ENCODE measurements around the gene BYSL.
A peak's percentile ranks its signal among the peaks of the same experiment; 100 is the strongest.

The BYSL gene

DNA sequence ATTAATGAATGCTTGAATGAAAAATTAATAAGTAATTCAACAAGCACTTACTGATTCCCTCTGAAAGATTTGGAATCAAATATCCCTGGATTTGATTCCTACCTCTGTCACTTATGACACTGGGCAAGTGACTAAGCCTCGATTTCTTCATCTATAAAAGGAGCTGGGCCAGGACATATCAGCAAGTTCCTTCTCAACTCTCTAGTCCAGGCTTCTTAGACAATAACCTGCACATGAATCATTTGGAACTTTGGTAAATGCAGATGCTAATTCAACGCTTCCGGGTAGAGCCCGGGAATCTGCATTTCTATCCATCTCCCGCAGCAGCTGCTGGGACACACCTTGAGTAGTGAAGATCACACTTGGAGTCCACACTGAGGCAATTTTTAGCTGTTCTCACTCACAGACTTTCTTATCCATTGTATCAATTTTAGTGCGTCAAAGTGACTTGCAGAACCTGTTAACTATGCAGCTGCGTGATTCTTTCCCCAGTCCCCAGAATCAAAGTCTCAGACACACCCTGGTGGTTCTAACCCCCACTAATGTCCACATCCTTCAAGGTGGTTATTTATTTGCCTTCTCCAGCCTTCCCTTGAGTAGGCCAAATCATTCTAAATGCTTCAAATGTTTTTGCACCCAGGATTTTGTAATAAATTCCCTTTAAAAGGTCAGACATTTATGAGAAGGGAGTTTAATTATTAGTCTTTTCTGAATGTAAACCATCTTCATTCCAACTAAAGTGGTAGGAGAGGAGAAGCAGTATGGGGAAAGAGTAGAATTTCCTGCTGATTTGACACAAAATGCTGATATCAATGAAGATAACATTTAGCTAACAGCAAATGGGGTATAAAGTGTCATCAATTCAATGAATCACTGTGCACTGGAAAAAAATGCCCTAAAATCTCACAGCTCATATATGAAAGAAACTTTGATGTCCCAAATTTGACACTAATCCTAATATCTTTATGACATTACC is 46.3 kb downstream of the BYSL start:
- H2BK5ac ChIP-seq (ENCODE audit: low read length): no peak overlapping the region
- peak overlapping the region; percentile 43 for H2AFZ ChIP-seq (ENCODE audit: low read length)
- H3K27me3 ChIP-seq (ENCODE audit: control insufficient read depth in 3 of 3, insufficient read depth in 3 of 3, low read depth in 1 of 3, low read length in 3 of 3): no peaks in the 10 kb centered on the region
- H3K4me3 ChIP-seq (ENCODE audit: low read length in 2 of 2): no peak overlapping the region
- no peak overlapping the region for H2BK12ac ChIP-seq (ENCODE audit: low read length)
- H2BK120ac ChIP-seq (ENCODE audit: low read depth, low read length): no peak overlapping the region
- no peak overlapping the region for H3K14ac ChIP-seq (ENCODE audit: low read length)
- H3K9ac ChIP-seq (ENCODE audit: low read depth, low read length, poor library complexity): no peak overlapping the region
- DNase-seq (ENCODE audit: low spot score): no peak
- H3K18ac ChIP-seq (ENCODE audit: low read length): no peak overlapping the region
- H3K4me2 ChIP-seq (ENCODE audit: insufficient read depth, low read length, poor library complexity, severe bottlenecking): no peak overlapping the region
- H3K23ac ChIP-seq (ENCODE audit: low read depth, low read length, poor library complexity): no peak overlapping the region
- WGBS, 2 donors (ENCODE audit: extremely low coverage in 2 of 2, insufficient read length in 2 of 2, insufficient replicate concordance in 1 of 2): no CpG with 5 or more reads among the region's 7 CpGs
- H3K36me3 ChIP-seq (replicated peaks in 1 of 2; ENCODE audit: control insufficient read depth in 2 of 2, insufficient read depth in 2 of 2, low read length in 2 of 2): no peaks in the 10 kb centered on the region
- H4K8ac ChIP-seq (ENCODE audit: low read depth, low read length): no peak overlapping the region
- H3K9me3 ChIP-seq (replicated peaks in 1 of 2; ENCODE audit: control insufficient read depth in 2 of 2, insufficient read depth in 1 of 2, low read depth in 1 of 2, low read length in 2 of 2): no peaks in the 10 kb centered on the region
- no peak overlapping the region for H3K4ac ChIP-seq (ENCODE audit: low read length)
- peaks cover 18 to 31% of the 10 kb centered on the region in 2 donors for H3K4me1 ChIP-seq (ENCODE audit: control insufficient read depth in 2 of 2, insufficient read depth in 1 of 2, low read depth in 1 of 2, low read length in 2 of 2)
- H2BK15ac ChIP-seq (ENCODE audit: low read length): no peak overlapping the region
- no peak overlapping the region for H2AK5ac ChIP-seq (ENCODE audit: low read depth, low read length)
- H4K91ac ChIP-seq (ENCODE audit: low read depth, low read length, poor library complexity): no peak overlapping the region
- H3K27ac ChIP-seq (replicated peaks; ENCODE audit: low read length): no peak overlapping the region
- no peaks in the 10 kb centered on the region for H3K79me1 ChIP-seq (ENCODE audit: low read depth, low read length)

DNA sequence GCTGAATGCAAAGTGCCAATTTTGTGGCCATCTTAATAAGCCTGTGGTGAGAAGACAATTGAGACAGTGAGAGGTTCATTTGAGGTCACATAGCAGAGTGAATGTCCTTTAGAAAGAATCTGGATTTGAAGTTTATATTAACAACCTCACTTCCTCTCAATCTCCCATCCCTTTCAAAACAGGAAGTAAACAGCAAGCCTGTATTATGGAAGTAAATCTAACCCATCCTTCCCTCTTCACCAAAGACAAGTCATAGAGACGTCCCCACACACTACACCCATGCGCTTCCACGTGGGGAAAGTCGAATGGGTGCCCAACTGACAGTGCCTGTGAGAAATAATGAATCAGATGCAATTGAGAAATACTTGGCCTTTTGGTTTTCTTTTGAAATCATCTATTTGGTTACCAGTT is 49.1 kb downstream of the BYSL start:
- Histone ChIP-seq H3K79me1 (ENCODE audit: low read depth, low read length) (no peaks in the 10 kb centered on the region), H4K91ac (ENCODE audit: low read depth, low read length, poor library complexity) (no peak overlapping the region), H3K23ac (ENCODE audit: low read depth, low read length, poor library complexity) (no peak overlapping the region), H4K8ac (ENCODE audit: low read depth, low read length) (no peak overlapping the region), H2BK12ac (ENCODE audit: low read length) (no peak overlapping the region), H3K27me3 (ENCODE audit: control insufficient read depth in 3 of 3, insufficient read depth in 3 of 3, low read depth in 1 of 3, low read length in 3 of 3) (no peaks in the 10 kb centered on the region), H2BK5ac (ENCODE audit: low read length) (no peak overlapping the region), H3K9ac (ENCODE audit: low read depth, low read length, poor library complexity) (no peak overlapping the region), H2BK15ac (ENCODE audit: low read length) (no peak overlapping the region), H3K9me3 (replicated peaks in 1 of 2; ENCODE audit: control insufficient read depth in 2 of 2, insufficient read depth in 1 of 2, low read depth in 1 of 2, low read length in 2 of 2) (no peaks in the 10 kb centered on the region), H2BK120ac (ENCODE audit: low read depth, low read length) (no peak overlapping the region), H3K4me1 (ENCODE audit: control insufficient read depth in 2 of 2, insufficient read depth in 1 of 2, low read depth in 1 of 2, low read length in 2 of 2) (peaks cover 9 to 24% of the 10 kb centered on the region in 2 donors), H3K4me2 (ENCODE audit: insufficient read depth, low read length, poor library complexity, severe bottlenecking) (no peak overlapping the region), H3K27ac (replicated peaks; ENCODE audit: low read length) (no peak overlapping the region), H3K18ac (ENCODE audit: low read length) (no peak overlapping the region), H3K36me3 (replicated peaks in 1 of 2; ENCODE audit: control insufficient read depth in 2 of 2, insufficient read depth in 2 of 2, low read length in 2 of 2) (no peaks in the 10 kb centered on the region), H3K4me3 (ENCODE audit: low read length in 2 of 2) (no peak overlapping the region), H2AK5ac (ENCODE audit: low read depth, low read length) (no peak overlapping the region), H2AFZ (ENCODE audit: low read length) (peak overlapping the region; percentile 54), H3K4ac (ENCODE audit: low read length) (no peak overlapping the region), H3K14ac (ENCODE audit: low read length) (no peak overlapping the region)
- WGBS, 2 donors (ENCODE audit: extremely low coverage in 2 of 2, insufficient read length in 2 of 2, insufficient replicate concordance in 1 of 2): no CpG with 5 or more reads among the region's 4 CpGs
- no peak for DNase-seq (ENCODE audit: low spot score)

DNA sequence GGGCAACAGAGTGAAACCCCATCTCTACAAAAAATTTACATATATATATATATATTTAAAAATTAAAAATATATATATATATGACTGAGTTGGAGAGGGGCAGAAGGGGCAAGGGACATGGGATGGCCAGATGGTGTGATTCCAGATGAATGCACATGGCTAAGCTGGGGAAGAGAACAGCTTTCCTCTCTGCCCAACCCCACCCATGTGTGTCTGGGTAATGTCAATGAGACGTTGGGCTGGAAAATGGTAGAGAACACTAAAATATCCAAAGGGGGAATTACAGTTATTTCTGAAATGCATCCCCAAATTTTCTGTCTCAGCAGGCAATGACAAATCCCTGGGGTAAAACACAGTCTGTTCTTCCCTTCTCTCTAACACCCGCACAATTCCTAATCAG is 51.5 kb downstream of the BYSL start:
- Histone ChIP-seq H3K9ac (ENCODE audit: low read depth, low read length, poor library complexity) (no peak overlapping the region), H3K4me3 (ENCODE audit: low read length in 2 of 2) (no peak overlapping the region), H3K79me1 (ENCODE audit: low read depth, low read length) (no peaks in the 10 kb centered on the region), H2AK5ac (ENCODE audit: low read depth, low read length) (no peak overlapping the region), H3K27me3 (ENCODE audit: control insufficient read depth in 3 of 3, insufficient read depth in 3 of 3, low read depth in 1 of 3, low read length in 3 of 3) (no peaks in the 10 kb centered on the region), H3K14ac (ENCODE audit: low read length) (no peak overlapping the region), H2BK12ac (ENCODE audit: low read length) (no peak overlapping the region), H3K4ac (ENCODE audit: low read length) (no peak overlapping the region), H4K8ac (ENCODE audit: low read depth, low read length) (no peak overlapping the region), H3K9me3 (replicated peaks in 1 of 2; ENCODE audit: control insufficient read depth in 2 of 2, insufficient read depth in 1 of 2, low read depth in 1 of 2, low read length in 2 of 2) (no peaks in the 10 kb centered on the region), H2AFZ (ENCODE audit: low read length) (no peak overlapping the region), H3K4me1 (ENCODE audit: control insufficient read depth in 2 of 2, insufficient read depth in 1 of 2, low read depth in 1 of 2, low read length in 2 of 2) (peaks cover 0 to 4% of the 10 kb centered on the region in 2 donors), H2BK15ac (ENCODE audit: low read length) (no peak overlapping the region), H3K23ac (ENCODE audit: low read depth, low read length, poor library complexity) (no peak overlapping the region), H3K4me2 (ENCODE audit: insufficient read depth, low read length, poor library complexity, severe bottlenecking) (no peak overlapping the region), H4K91ac (ENCODE audit: low read depth, low read length, poor library complexity) (no peak overlapping the region), H3K18ac (ENCODE audit: low read length) (no peak overlapping the region), H3K36me3 (replicated peaks in 1 of 2; ENCODE audit: control insufficient read depth in 2 of 2, insufficient read depth in 2 of 2, low read length in 2 of 2) (no peaks in the 10 kb centered on the region), H3K27ac (replicated peaks; ENCODE audit: low read length) (no peak overlapping the region), H2BK5ac (ENCODE audit: low read length) (no peak overlapping the region), H2BK120ac (ENCODE audit: low read depth, low read length) (no peak overlapping the region)
- no CpG with 5 or more reads among the region's 2 CpGs for WGBS, 2 donors (ENCODE audit: extremely low coverage in 2 of 2, insufficient read length in 2 of 2, insufficient replicate concordance in 1 of 2)
- DNase-seq (ENCODE audit: low spot score): no peak

DNA sequence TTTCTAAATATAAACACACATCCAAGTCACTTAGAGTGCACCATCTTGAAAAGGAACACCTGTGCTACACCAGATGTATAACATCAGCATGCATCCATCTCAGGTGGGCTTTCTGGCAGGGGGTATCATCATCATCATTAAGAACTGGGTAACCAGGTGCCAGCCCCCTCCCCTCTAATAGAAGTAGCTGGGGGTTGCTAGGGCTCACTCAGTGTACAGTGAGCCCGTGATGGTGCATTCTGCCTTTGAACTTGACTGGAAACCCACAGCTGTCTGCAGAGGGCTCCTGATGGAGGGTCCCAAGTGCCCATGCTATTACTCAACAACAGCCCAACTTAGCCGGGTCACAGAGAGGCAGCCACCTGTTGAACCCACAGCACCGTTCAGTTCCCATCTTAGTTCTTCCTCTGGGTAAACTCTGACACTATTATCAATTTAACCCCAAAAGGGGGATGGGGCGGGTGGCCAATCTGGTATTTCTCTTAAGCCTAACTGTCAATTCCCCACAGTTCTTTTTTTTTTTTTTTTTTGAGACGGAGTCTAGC is 53.1 kb downstream of the BYSL start:
- Histone ChIP-seq H3K4me3 (ENCODE audit: low read length in 2 of 2) (no peak overlapping the region), H3K27ac (replicated peaks; ENCODE audit: low read length) (no peak overlapping the region), H3K14ac (ENCODE audit: low read length) (no peak overlapping the region), H3K23ac (ENCODE audit: low read depth, low read length, poor library complexity) (no peak overlapping the region), H2AFZ (ENCODE audit: low read length) (no peak overlapping the region), H3K18ac (ENCODE audit: low read length) (no peak overlapping the region), H2BK15ac (ENCODE audit: low read length) (no peak overlapping the region), H2AK5ac (ENCODE audit: low read depth, low read length) (peak overlapping the region; percentile 46), H2BK120ac (ENCODE audit: low read depth, low read length) (no peak overlapping the region), H2BK12ac (ENCODE audit: low read length) (no peak overlapping the region), H3K36me3 (replicated peaks in 1 of 2; ENCODE audit: control insufficient read depth in 2 of 2, insufficient read depth in 2 of 2, low read length in 2 of 2) (no peaks in the 10 kb centered on the region), H3K9me3 (replicated peaks in 1 of 2; ENCODE audit: control insufficient read depth in 2 of 2, insufficient read depth in 1 of 2, low read depth in 1 of 2, low read length in 2 of 2) (no peaks in the 10 kb centered on the region), H3K27me3 (ENCODE audit: control insufficient read depth in 3 of 3, insufficient read depth in 3 of 3, low read depth in 1 of 3, low read length in 3 of 3) (no peaks in the 10 kb centered on the region), H4K91ac (ENCODE audit: low read depth, low read length, poor library complexity) (no peak overlapping the region), H3K9ac (ENCODE audit: low read depth, low read length, poor library complexity) (no peak overlapping the region), H4K8ac (ENCODE audit: low read depth, low read length) (no peak overlapping the region), H3K4ac (ENCODE audit: low read length) (no peak overlapping the region), H3K4me1 (ENCODE audit: control insufficient read depth in 2 of 2, insufficient read depth in 1 of 2, low read depth in 1 of 2, low read length in 2 of 2) (peaks cover 0 to 4% of the 10 kb centered on the region in 2 donors), H3K79me1 (ENCODE audit: low read depth, low read length) (no peaks in the 10 kb centered on the region), H3K4me2 (ENCODE audit: insufficient read depth, low read length, poor library complexity, severe bottlenecking) (no peak overlapping the region), H2BK5ac (ENCODE audit: low read length) (no peak overlapping the region)
- no peak for DNase-seq (ENCODE audit: low spot score)
- no CpG with 5 or more reads among the region's 5 CpGs for WGBS, 2 donors (ENCODE audit: extremely low coverage in 2 of 2, insufficient read length in 2 of 2, insufficient replicate concordance in 1 of 2)
